HG02870 (cell line): ENCODE measurements around the gene PRRT1B.

Experiments
- ATAC-seq: cut with Tn5 transposase; IDR thresholded peaks from one replicate; pipeline ENCODE4 v1.9.1; 2021; ENCODE audit warnings: mild to moderate bottlenecking, moderate library complexity; ENCODE audit not compliant: unreplicated experiment

PRRT1B gene

GRCh38 chr9:131594906-131595665, 49.8 kb downstream of the PRRT1B start:
- no peak for ATAC-seq

- no peak for ATAC-seq
Observed at GRCh38 chr9:131595696-131596429, 50.5 kb downstream of the PRRT1B start.

GRCh38 chr9:131596430-131596743, 51.1 kb downstream of the PRRT1B start:
- no peak for ATAC-seq

- no peak for ATAC-seq
Observed at GRCh38 chr9:131597246-131597645, 51.9 kb downstream of the PRRT1B start.

- no peak for ATAC-seq
Observed at GRCh38 chr9:131598121-131598520, 52.8 kb downstream of the PRRT1B start.

GRCh38 chr9:131601683-131602181, 56.4 kb downstream of the PRRT1B start:
- ATAC-seq = no peak

- ATAC-seq = no peak
Observed at GRCh38 chr9:131603199-131603598, 57.9 kb downstream of the PRRT1B start.

GRCh38 chr9:131603711-131604439, 58.6 kb downstream of the PRRT1B start:
- ATAC-seq = no peak

- ATAC-seq = no peak
Observed at GRCh38 chr9:131605770-131606590, 60.7 kb downstream of the PRRT1B start.

- ATAC-seq = no peak
Observed at GRCh38 chr9:131606896-131607567, 61.7 kb downstream of the PRRT1B start.

GRCh38 chr9:131607591-131607990, 62.3 kb downstream of the PRRT1B start:
- no peak for ATAC-seq

GRCh38 chr9:131608493-131609037, 63.2 kb downstream of the PRRT1B start:
- ATAC-seq = no peak
